Transverse colon (tissue), 3 donors: ENCODE data around the gene TTC23.

ENCODE experiments used
- CTCF ChIP-seq, 5 experiments: fragments of 200-600 bp in 3 of 5; fragments of 450-650 bp in 2 of 5; sonication (generic) in 3 of 5; IDR thresholded peaks; 1 replicate in 2 of 5; 2 replicates in 3 of 5; pipeline ENCODE4 v1.5.1; 2016 to 2017; ENCODE audit warnings: antibody characterized with exemption in 5 of 5, inconsistent platforms in 3 of 5, mild to moderate bottlenecking in 2 of 5, moderate library complexity in 1 of 5
- POLR2A ChIP-seq: fragments of 450-650 bp; IDR thresholded peaks from one replicate; pipeline ENCODE4 v1.6.1; 2016; ENCODE audit warnings: antibody characterized with exemption, mild to moderate bottlenecking, moderate library complexity

GRCh38 chr15:99145005-99145404, 104.4 kb downstream of the TTC23 start:
- TF ChIP-seq CTCF (IDR thresholded peaks at IDR 0.05) (no peak), POLR2A (no peak)
